GM13977 (cell line): ENCODE results near the gene MBD1.

Source experiments
- DNase-seq: peaks from one replicate; pipeline ENCODE4 v3.0.0; 2012; ENCODE audit warnings: low spot score
- CTCF ChIP-seq: IDR thresholded peaks from 2 replicates; pipeline ENCODE4 v1.5.1; 2012; ENCODE audit warnings: mild to moderate bottlenecking, control low read depth; ENCODE audit not compliant: insufficient read depth; ENCODE audit errors: extremely low read depth, missing control alignments
- in situ Hi-C: fragments of 300-500 bp; cut with MboI; formaldehyde crosslinking; loops from one replicate; pipeline ENCODE4 v1.12.0; 2022; ENCODE audit warnings: low sequenced_read_pairs, low pct_unique_long_range_greater_than_20kb, mixed read lengths, inconsistent platforms; ENCODE audit not compliant: unreplicated experiment

The MBD1 gene

DNA sequence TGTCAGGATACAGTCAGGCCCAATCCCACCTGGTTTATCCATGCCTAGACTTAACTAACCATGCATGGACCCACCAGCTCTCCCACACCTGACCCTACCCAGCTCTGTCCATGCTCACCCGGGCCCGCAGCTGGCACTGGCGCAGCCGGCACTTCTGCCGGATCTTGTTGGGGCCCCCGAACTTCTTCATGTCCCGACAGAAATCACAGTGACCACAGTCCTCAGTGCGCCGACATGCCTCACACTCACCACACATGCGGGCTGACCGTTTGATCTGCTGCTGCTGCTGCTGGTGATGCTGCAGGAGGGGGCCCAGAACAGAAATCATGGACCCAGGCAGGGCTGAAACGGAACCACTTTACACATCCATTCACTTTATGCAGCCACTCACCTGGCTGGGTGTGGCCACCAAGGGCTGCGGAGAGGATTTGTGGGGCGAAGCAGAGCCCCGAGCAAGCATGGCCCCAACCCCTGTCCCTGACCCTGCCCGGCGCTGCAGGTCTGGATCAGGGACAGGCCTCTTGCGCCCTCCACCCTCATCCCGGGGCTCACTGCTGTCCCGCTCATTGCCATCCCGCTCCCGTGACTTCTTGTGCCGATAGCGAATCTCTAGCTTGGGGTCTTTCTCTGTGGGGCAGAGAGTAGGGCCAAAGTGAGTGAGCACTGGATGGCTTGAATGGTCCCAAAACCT, 4.5 kb upstream of the MBD1 start:
- no peak for TF ChIP-seq CTCF
- DNase-seq = no peak
- in situ Hi-C loops = loop anchor here (10.0 kb wide), 1 partner anchor 69 kb away; no protein-coding TSS in a partner anchor

- in situ Hi-C loops = loop anchor here (10.0 kb wide), 1 partner anchor 70 kb away; no protein-coding TSS in a partner anchor
- DNase-seq = no peak
- no peak for TF ChIP-seq CTCF
These were observed 3.7 kb upstream of the MBD1 start for GRCh38 chr18:50285071-50285470.

DNA sequence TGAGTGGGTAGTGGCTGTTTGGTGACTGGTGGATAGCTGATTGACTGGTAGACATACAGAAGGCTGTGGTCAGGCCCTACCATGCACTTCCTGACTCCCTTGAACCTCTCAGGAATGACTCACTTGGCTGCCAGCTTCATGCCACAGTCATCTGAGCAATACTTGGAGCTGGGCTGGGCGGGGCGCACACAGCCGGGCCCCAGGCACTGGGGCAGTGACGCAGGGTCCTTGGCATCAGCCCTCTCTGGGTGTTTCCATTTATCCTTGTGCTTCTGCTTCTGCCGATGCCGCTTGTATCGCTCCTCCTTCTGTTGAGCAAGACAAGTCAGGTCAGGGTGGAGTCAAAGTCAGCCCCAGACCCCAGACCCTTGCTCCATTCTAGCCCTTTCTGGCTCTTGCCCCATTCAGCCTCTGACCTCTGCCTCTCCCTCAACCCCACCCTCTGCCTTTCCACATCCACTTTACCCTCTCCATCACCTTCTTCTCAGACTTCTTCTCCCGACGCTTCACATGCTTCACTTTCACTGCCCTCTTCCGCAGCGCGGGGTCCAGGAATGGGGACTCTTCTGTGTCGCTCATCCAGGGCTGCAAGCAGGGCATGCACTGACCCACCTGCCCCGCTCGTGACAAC, 3.0 kb upstream of the MBD1 start:
- no peak for TF ChIP-seq CTCF
- no peak for DNase-seq
- in situ Hi-C loops = loop anchor here (10.0 kb wide), 1 partner anchor 70 kb away; no protein-coding TSS in a partner anchor

- TF ChIP-seq CTCF = no peak
- in situ Hi-C loops = loop anchor here (10.0 kb wide), 1 partner anchor 71 kb away; no protein-coding TSS in a partner anchor
- DNase-seq = no peak
These were observed 2.3 kb upstream of the MBD1 start for GRCh38 chr18:50283469-50284209.

- TF ChIP-seq CTCF = no peak
- in situ Hi-C loops = loop anchor here (10.0 kb wide), 1 partner anchor 72 kb away; no protein-coding TSS in a partner anchor
- no peak for DNase-seq
These were observed 1.4 kb upstream of the MBD1 start for GRCh38 chr18:50282521-50283335.
